HCT116 (cell line): ENCODE data around the gene RAMAC.
A peak's percentile ranks its signal among the peaks of the same experiment; 100 is the strongest.

Source experiments
- ATF3 ChIP-seq: IDR thresholded peaks from 2 replicates; pipeline ENCODE4 v1.6.1; 2012
- CTCF ChIP-seq, 3 experiments: fragments of 200-600 bp in 1 of 3; sonication (generic) in 1 of 3; IDR thresholded peaks in 2 of 3; conservative IDR thresholded peaks in 1 of 3; 2 replicates each; pipeline ENCODE4 v1.5.1; 2012 to 2017; ENCODE audit warnings: low read depth in 2 of 3, low read length in 2 of 3, antibody characterized with exemption in 1 of 3, borderline replicate concordance in 1 of 3, control low read depth in 1 of 3, mild to moderate bottlenecking in 1 of 3, mixed read lengths in 1 of 3, mixed run types in 1 of 3, moderate library complexity in 1 of 3; ENCODE audit not compliant: insufficient read depth in 1 of 3
- EGR1 ChIP-seq: IDR thresholded peaks from 2 replicates; pipeline ENCODE4 v1.6.1; 2012; ENCODE audit warnings: low read depth
- ELF1 ChIP-seq: IDR thresholded peaks from 2 replicates; pipeline ENCODE4 v1.6.1; 2012; ENCODE audit warnings: low read depth, borderline replicate concordance
- EZH2 ChIP-seq: fragments of 200-600 bp; sonication (generic); IDR thresholded peaks from 2 replicates; pipeline ENCODE4 v1.6.1; 2017; ENCODE audit warnings: antibody characterized with exemption, mixed run types
- EZH2phosphoT487 ChIP-seq: fragments of 200-600 bp; IDR thresholded peaks from 2 replicates; pipeline ENCODE4 v1.6.1; 2018; ENCODE audit warnings: antibody characterized with exemption, borderline replicate concordance
- MAX ChIP-seq: IDR thresholded peaks from 2 replicates; pipeline ENCODE4 v1.6.1; 2012
- POLR2A ChIP-seq: IDR thresholded peaks from 2 replicates; pipeline ENCODE4 v1.7.0; 2011; ENCODE audit warnings: borderline replicate concordance; ENCODE audit not compliant: insufficient read depth, insufficient read length; ENCODE audit errors: extremely low read depth
- POLR2AphosphoS5 ChIP-seq: IDR thresholded peaks from 2 replicates; pipeline ENCODE4 v1.6.1; 2011; ENCODE audit warnings: mild to moderate bottlenecking, low read depth, low read length, moderate library complexity
- SIN3A ChIP-seq: IDR thresholded peaks from 2 replicates; pipeline ENCODE4 v1.6.1; 2012; ENCODE audit warnings: low read depth
- SP1 ChIP-seq: IDR thresholded peaks from 2 replicates; pipeline ENCODE4 v1.6.1; 2012; ENCODE audit warnings: low read depth
- TCF7L2 ChIP-seq: IDR thresholded peaks from 2 replicates; pipeline ENCODE4 v1.7.0; 2011; ENCODE audit warnings: borderline replicate concordance, inconsistent platforms; ENCODE audit not compliant: insufficient read depth, insufficient read length; ENCODE audit errors: extremely low read depth
- ZFX ChIP-seq: fragments of 450-650 bp; IDR thresholded peaks from 2 replicates; pipeline ENCODE4 v1.6.1; 2017

- peak; percentile 68 to 93 (median 88) for TF ChIP-seq CTCF (IDR thresholded peaks at IDR 0.05 in 2 of 3, conservative IDR thresholded peaks at IDR 0.05 in 1 of 3; ENCODE audit: borderline replicate concordance in 1 of 3, insufficient read depth in 1 of 3, low read depth in 2 of 3, low read length in 2 of 3)
- TF ChIP-seq MAX = no peak; the same call in 1 of the 2 replicates
- TF ChIP-seq POLR2A = no peak
- TF ChIP-seq EZH2 = no peak
- TF ChIP-seq SIN3A = no peak
- TF ChIP-seq SP1 = no peak
- TF ChIP-seq ATF3 = no peak
- no peak for TF ChIP-seq ZFX
- TF ChIP-seq TCF7L2 = no peak
- TF ChIP-seq POLR2AphosphoS5 = no peak
- TF ChIP-seq EGR1 = no peak
- no peak for TF ChIP-seq EZH2phosphoT487
- TF ChIP-seq ELF1 = no peak
Measured at GRCh38 chr15:83010709-83011270, 24.8 kb downstream of the RAMAC start.
